Gastrocnemius medialis (tissue), 4 donors: Measurements from ENCODE around the gene SEC24D.

ENCODE experiments used
- POLR2A ChIP-seq, 2 donors: fragments of 450-650 bp; IDR thresholded peaks; one replicate each; pipeline ENCODE4 v1.6.1; 2017; ENCODE audit warnings: antibody characterized with exemption in 2 of 2, mild to moderate bottlenecking in 2 of 2, moderate library complexity in 2 of 2
- TF ChIP-seq, protein P1 (sequence below), 5 experiments: fragments of 450-650 bp in 3 of 5; fragments of 200-600 bp in 2 of 5; sonication (generic) in 2 of 5; IDR thresholded peaks in 4 of 5; conservative IDR thresholded peaks in 1 of 5; 1 replicate in 4 of 5; 2 replicates in 1 of 5; pipeline ENCODE4 v1.5.1; 2016 to 2019; ENCODE audit warnings: antibody characterized with exemption in 5 of 5, mild to moderate bottlenecking in 3 of 5, moderate library complexity in 3 of 5

DNA sequence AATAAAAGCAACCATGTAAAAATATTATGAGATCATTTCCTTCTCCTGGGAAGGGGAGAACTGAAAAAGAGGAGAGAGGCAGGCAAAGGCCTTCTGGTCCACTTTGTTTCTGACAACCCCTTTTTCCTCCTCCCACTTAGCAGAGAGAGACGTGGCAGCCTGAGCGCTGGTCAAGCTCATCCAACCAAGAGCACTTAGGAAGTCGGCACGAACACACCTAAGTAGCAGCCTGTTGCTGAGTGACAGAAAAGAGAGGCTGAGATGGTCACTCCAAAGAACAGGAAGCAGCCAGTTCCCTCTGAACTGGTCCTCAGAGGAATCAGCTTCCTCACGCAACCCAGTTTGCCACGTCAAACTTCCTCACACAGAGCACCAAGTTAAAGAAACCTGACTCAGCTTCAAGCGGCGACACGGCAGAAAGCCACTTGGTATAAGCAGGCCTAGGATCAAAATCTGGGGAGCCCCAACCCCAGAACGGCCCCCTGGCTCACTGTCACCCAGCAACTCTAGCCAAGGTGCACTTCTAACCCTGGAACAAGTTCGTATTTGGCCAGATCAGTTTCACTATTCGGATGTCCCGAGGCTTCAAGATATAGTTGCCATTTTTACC lies 861 bp downstream of the SEC24D start:
- peak; percentile 23 to 50 for TF ChIP-seq POLR2A (IDR thresholded peaks at IDR 0.05)
- TF ChIP-seq, protein P1, sequence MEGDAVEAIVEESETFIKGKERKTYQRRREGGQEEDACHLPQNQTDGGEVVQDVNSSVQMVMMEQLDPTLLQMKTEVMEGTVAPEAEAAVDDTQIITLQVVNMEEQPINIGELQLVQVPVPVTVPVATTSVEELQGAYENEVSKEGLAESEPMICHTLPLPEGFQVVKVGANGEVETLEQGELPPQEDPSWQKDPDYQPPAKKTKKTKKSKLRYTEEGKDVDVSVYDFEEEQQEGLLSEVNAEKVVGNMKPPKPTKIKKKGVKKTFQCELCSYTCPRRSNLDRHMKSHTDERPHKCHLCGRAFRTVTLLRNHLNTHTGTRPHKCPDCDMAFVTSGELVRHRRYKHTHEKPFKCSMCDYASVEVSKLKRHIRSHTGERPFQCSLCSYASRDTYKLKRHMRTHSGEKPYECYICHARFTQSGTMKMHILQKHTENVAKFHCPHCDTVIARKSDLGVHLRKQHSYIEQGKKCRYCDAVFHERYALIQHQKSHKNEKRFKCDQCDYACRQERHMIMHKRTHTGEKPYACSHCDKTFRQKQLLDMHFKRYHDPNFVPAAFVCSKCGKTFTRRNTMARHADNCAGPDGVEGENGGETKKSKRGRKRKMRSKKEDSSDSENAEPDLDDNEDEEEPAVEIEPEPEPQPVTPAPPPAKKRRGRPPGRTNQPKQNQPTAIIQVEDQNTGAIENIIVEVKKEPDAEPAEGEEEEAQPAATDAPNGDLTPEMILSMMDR (IDR thresholded peaks at IDR 0.05 in 4 of 5, conservative IDR thresholded peaks at IDR 0.05 in 1 of 5) = no peak
